HEK293 (cell line): ENCODE data around the gene TLE4.

Experiments used
- CTCF ChIA-PET: fragments of 350-600 bp; formaldehyde crosslinking; extraction: SDS; loops from one replicate; lab custom pipeline; 2021; ENCODE audit warnings: antibody characterized with exemption; lab: Yijun Ruan, JAX
- POLR2A ChIA-PET: fragments of 300-600 bp; formaldehyde crosslinking; extraction: SDS; loops from one replicate; lab custom pipeline; 2020; ENCODE audit warnings: antibody characterized with exemption, inconsistent platforms; lab: Yijun Ruan, JAX
- H3K27ac ChIP-seq: fragments of 200-500 bp; sonication (Bioruptor generic); 2 replicates; pipeline ENCODE4 v1.5.1; 2014; ENCODE audit warnings: low read depth, low read length, control low read depth, inconsistent platforms; ENCODE audit errors: extremely low read depth
- H3K36me3 ChIP-seq, 2 experiments: fragments of 200-500 bp in 1 of 2; sonication (Bioruptor generic) in 1 of 2; 1 replicate in 1 of 2; 2 replicates in 1 of 2; pipeline ENCODE4 v1.5.1; 2014 to 2017; ENCODE audit warnings: inconsistent platforms in 2 of 2, low read length in 2 of 2; ENCODE audit not compliant: control insufficient read depth in 2 of 2, insufficient read depth in 1 of 2
- H3K4me1 ChIP-seq: fragments of 200-500 bp; sonication (Bioruptor generic); 2 replicates; pipeline ENCODE4 v1.5.1; 2014; ENCODE audit warnings: mild to moderate bottlenecking, low read length, inconsistent platforms; ENCODE audit not compliant: control insufficient read depth, insufficient read depth
- H3K4me3 ChIP-seq: 2 replicates; pipeline ENCODE4 v1.5.1; 2011; ENCODE audit warnings: low read depth, mild to moderate bottlenecking, control low read depth, low read length, moderate library complexity
- H3K9me3 ChIP-seq: fragments of 200-500 bp; sonication (Bioruptor generic); 2 replicates; pipeline ENCODE4 v1.5.1; 2014; ENCODE audit warnings: low read depth, low read length, inconsistent platforms; ENCODE audit not compliant: control insufficient read depth, insufficient read depth
- FEZF1 ChIP-seq: fragments of 450-650 bp; formaldehyde crosslinking; IDR thresholded peaks from 2 replicates; pipeline ENCODE4 v1.5.1; 2016; ENCODE audit warnings: missing biosample characterization, missing genetic modification characterization
- HOXC10 ChIP-seq: sonication (generic); formaldehyde crosslinking; IDR thresholded peaks from 2 replicates; pipeline ENCODE4 v1.8.1; 2023; ENCODE audit warnings: mild to moderate bottlenecking, missing genetic modification reagents
- HOXD13 ChIP-seq: sonication (generic); formaldehyde crosslinking; IDR thresholded peaks from 2 replicates; pipeline ENCODE4 v1.8.0; 2022; ENCODE audit warnings: missing genetic modification reagents, borderline replicate concordance
- MEIS1 ChIP-seq: sonication (generic); formaldehyde crosslinking; IDR thresholded peaks from 2 replicates; pipeline ENCODE4 v1.8.1; 2022; ENCODE audit warnings: missing genetic modification reagents, mild to moderate bottlenecking, borderline replicate concordance
- PRDM6 ChIP-seq: fragments of 450-650 bp; formaldehyde crosslinking; IDR thresholded peaks from 2 replicates; pipeline ENCODE4 v1.5.1; 2017; ENCODE audit warnings: missing biosample characterization, missing genetic modification characterization
- TCF7L2 ChIP-seq: IDR thresholded peaks from 2 replicates; pipeline ENCODE4 v1.6.1; 2011; ENCODE audit warnings: low read depth, mild to moderate bottlenecking, inconsistent platforms, low read length, moderate library complexity, borderline replicate concordance
- TRIM28 ChIP-seq: IDR thresholded peaks from 2 replicates; pipeline ENCODE4 v1.6.1; 2011; ENCODE audit warnings: low read length, control low read depth, borderline replicate concordance
- ZBTB17 ChIP-seq: fragments of 450-650 bp; formaldehyde crosslinking; IDR thresholded peaks from 2 replicates; pipeline ENCODE4 v1.5.1; 2016; ENCODE audit warnings: missing biosample characterization, missing genetic modification characterization
- ZIC2 ChIP-seq: fragments of 450-650 bp; formaldehyde crosslinking; IDR thresholded peaks from 2 replicates; pipeline ENCODE4 v1.5.1; 2016; ENCODE audit warnings: missing biosample characterization, missing genetic modification characterization
- ZNF426 ChIP-seq: fragments of 450-650 bp; formaldehyde crosslinking; IDR thresholded peaks from 2 replicates; pipeline ENCODE4 v1.5.1; 2017; ENCODE audit warnings: missing biosample characterization, missing genetic modification characterization, mild to moderate bottlenecking, inconsistent platforms, moderate library complexity
- ZNF433 ChIP-seq: fragments of 450-650 bp; formaldehyde crosslinking; IDR thresholded peaks from 2 replicates; pipeline ENCODE4 v1.5.1; 2016; ENCODE audit warnings: missing biosample characterization, missing genetic modification characterization, low read depth
- ZNF549 ChIP-seq: fragments of 450-650 bp; IDR thresholded peaks from 2 replicates; pipeline ENCODE4 v1.5.1; 2018; ENCODE audit warnings: missing biosample characterization, missing genetic modification characterization, mild to moderate bottlenecking, inconsistent platforms, moderate library complexity
- ZNF670 ChIP-seq: fragments of 450-650 bp; formaldehyde crosslinking; IDR thresholded peaks from 2 replicates; pipeline ENCODE4 v1.5.1; 2016; ENCODE audit warnings: missing biosample characterization, missing genetic modification characterization, low read depth
- TF ChIP-seq, protein P1 (sequence below): IDR thresholded peaks from 2 replicates; pipeline ENCODE4 v1.6.1; 2011; ENCODE audit warnings: mild to moderate bottlenecking, low read depth, low read length, borderline replicate concordance
- TF ChIP-seq, protein P2 (sequence below): fragments of 450-650 bp; formaldehyde crosslinking; IDR thresholded peaks from 2 replicates; pipeline ENCODE4 v1.5.1; 2016; ENCODE audit warnings: missing biosample characterization, missing genetic modification characterization

The TLE4 gene

GRCh38 chr9:79555474-79556089 is 16.2 kb upstream of the TLE4 start:
- H3K36me3 ChIP-seq: no peaks in the 10 kb centered on the region
- H3K4me3 ChIP-seq: no peak overlapping the region
- H3K27ac ChIP-seq: no peak overlapping the region
- H3K4me1 ChIP-seq: no peaks in the 10 kb centered on the region
- H3K9me3 ChIP-seq: no peaks in the 10 kb centered on the region
- ChIA-PET POLR2A (interaction anchor here (0.5 to 1.4 kb wide), 2 partner anchors 16 to 146 kb away, joined by 3 to 6 read pairs; partner anchors contain the start of gene TLE4), CTCF (interaction anchor here (0.6 kb wide), 2 partner anchors 67 to 210 kb away, joined by 3 read pairs; no protein-coding TSS in a partner anchor)
- TF ChIP-seq FEZF1 (tag by site-specific recombination) (peak; percentile 51; the same call in 1 of the 2 replicates), TRIM28 (0 out of 2 replicates have a peak, but pooled peaks have one; percentile 73), HOXC10 (CRISPR knock-in tag) (no peak)

DNA sequence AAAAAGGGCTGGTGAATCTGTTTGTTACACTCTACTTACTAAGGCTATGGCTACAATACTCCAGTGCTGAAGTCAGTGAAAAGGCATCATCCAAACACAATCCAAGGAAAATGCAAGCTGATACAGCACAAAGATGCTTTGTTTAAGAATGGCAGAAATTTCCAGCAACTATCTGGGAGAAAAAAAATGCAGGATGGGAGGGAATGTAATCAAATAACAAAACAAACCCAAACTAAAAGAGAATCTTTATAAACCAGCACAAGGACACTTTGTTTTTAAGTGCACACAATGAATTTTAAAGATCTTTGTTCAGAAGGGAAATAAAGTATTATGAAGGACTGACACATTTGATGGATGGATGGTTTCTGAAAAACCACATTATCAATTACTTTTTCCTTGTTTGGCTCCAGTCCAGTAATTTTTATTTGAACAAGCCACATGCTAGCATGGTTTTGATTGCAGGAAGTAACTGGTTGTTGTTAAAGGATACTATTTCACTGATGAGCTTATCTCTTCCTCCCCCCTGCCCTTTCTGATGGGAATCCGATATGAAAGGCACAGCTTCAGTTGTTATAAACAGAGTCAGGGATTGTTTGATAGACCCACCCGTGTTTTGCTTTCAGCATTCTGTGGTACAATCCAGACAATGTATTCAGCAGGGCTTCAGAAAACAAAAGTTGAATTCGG is 12.1 kb upstream of the TLE4 start:
- Histone ChIP-seq H3K36me3 (no peaks in the 10 kb centered on the region), H3K4me1 (no peaks in the 10 kb centered on the region), H3K4me3 (no peak overlapping the region), H3K9me3 (no peaks in the 10 kb centered on the region), H3K27ac (no peak overlapping the region)
- ChIA-PET CTCF (interaction anchor here (2.3 kb wide), 1 partner anchor 8 kb away, joined by 6 read pairs; no protein-coding TSS in a partner anchor), POLR2A (interaction anchor here (4.4 kb wide), 1 partner anchor 12 kb away, joined by 38 read pairs; the partner anchor contains the start of gene TLE4)
- TF ChIP-seq ZNF433 (tag by site-specific recombination): no peak
- TF ChIP-seq TRIM28: peak; percentile 97
- no peak for TF ChIP-seq ZIC2 (tag by site-specific recombination)
- TF ChIP-seq, protein P1, sequence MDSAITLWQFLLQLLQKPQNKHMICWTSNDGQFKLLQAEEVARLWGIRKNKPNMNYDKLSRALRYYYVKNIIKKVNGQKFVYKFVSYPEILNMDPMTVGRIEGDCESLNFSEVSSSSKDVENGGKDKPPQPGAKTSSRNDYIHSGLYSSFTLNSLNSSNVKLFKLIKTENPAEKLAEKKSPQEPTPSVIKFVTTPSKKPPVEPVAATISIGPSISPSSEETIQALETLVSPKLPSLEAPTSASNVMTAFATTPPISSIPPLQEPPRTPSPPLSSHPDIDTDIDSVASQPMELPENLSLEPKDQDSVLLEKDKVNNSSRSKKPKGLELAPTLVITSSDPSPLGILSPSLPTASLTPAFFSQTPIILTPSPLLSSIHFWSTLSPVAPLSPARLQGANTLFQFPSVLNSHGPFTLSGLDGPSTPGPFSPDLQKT: peak; percentile 67
- TF ChIP-seq ZNF670 (tag by site-specific recombination): no peak
- peak; percentile 69 for TF ChIP-seq PRDM6 (tag by site-specific recombination)
- no peak for TF ChIP-seq ZNF426 (tag by site-specific recombination)
- TF ChIP-seq FEZF1 (tag by site-specific recombination): 0 out of 2 replicates have a peak, but pooled peaks have one; percentile 10
- 0 out of 2 replicates have a peak, but pooled peaks have one; percentile 44 for TF ChIP-seq HOXD13 (CRISPR knock-in tag)
- TF ChIP-seq TCF7L2: peak; percentile 92
- TF ChIP-seq MEIS1 (CRISPR knock-in tag): peak; percentile 75; the same call in 1 of the 2 replicates
- TF ChIP-seq, protein P2, sequence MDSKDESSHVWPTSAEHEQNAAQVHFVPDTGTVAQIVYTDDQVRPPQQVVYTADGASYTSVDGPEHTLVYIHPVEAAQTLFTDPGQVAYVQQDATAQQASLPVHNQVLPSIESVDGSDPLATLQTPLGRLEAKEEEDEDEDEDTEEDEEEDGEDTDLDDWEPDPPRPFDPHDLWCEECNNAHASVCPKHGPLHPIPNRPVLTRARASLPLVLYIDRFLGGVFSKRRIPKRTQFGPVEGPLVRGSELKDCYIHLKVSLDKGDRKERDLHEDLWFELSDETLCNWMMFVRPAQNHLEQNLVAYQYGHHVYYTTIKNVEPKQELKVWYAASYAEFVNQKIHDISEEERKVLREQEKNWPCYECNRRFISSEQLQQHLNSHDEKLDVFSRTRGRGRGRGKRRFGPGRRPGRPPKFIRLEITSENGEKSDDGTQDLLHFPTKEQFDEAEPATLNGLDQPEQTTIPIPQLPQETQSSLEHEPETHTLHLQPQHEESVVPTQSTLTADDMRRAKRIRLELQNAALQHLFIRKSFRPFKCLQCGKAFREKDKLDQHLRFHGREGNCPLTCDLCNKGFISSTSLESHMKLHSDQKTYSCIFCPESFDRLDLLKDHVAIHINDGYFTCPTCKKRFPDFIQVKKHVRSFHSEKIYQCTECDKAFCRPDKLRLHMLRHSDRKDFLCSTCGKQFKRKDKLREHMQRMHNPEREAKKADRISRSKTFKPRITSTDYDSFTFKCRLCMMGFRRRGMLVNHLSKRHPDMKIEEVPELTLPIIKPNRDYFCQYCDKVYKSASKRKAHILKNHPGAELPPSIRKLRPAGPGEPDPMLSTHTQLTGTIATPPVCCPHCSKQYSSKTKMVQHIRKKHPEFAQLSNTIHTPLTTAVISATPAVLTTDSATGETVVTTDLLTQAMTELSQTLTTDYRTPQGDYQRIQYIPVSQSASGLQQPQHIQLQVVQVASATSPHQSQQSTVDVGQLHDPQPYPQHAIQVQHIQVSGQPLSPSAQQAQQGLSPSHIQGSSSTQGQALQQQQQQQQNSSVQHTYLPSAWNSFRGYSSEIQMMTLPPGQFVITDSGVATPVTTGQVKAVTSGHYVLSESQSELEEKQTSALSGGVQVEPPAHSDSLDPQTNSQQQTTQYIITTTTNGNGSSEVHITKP (tag by site-specific recombination): peak; percentile 59; the same call in 1 of the 2 replicates
- TF ChIP-seq ZNF549 (tag by site-specific recombination): peak; percentile 79
- 0 out of 2 replicates have a peak, but pooled peaks have one; percentile 27 for TF ChIP-seq ZBTB17 (tag by site-specific recombination)
